ENCODE measurements around the gene CSNK1D. TPM values are rescaled to one million over a fixed set of nuclear protein-coding genes. Genes with fewer than 3 reads are reported as not detected.
A peak's percentile ranks its signal among the peaks of the same experiment; 100 is the strongest.
"Not testable (repeated sequence)": the region's sequence is repeated elsewhere in the genome, so short reads cannot be mapped to it uniquely, and the experiment has no call there.

The CSNK1D gene
- total RNA-seq, 2 experiments from 2014 or later = 277 to 286 TPM

DNA sequence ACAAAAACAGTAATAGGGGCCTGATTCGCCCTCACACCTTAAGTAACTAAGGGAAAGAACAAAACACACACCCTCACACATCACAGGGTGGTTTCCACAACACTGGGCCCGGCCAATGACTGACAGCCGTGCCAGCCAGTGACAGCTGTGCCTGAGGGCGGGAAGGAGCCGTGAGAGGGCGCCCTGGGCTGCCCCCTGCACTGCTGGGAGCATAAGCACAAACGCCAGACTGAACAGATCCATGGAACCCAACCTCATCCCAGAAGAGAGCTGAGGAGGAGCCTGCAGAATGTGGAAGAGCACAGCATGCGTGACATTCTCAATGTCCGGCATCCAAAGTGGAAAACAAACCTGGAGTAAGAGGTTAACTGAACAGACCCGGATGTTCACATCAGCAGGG is 16.0 kb downstream of the CSNK1D start:
- peaks cover 0 to 19% of the 10 kb centered on the region in 2 experiments for H3K9me3 ChIP-seq (ENCODE audit: control insufficient read depth in 1 of 2, insufficient read depth in 1 of 2, low read length in 2 of 2)
- ATAC-seq (ENCODE audit: poor library complexity) (peak; percentile 86), DNase-seq (peak in 9 of 14 experiments; percentile 27 to 78 (median 59))
- intact Hi-C loops (cut with DNase I, micrococcal nuclease) = loop anchor here in 1 of 2 experiments (5.0 kb wide), 2 partner anchors 45 to 65 kb away; no protein-coding TSS in a partner anchor
- peaks cover 82% of the 10 kb centered on the region for H3K36me3 ChIP-seq (ENCODE audit: insufficient read depth, low read length)
- POLR2A ChIA-PET = no interaction called here
- H3K4me3 Mint-ChIP-seq = no peak overlapping the region
- CTCF ChIA-PET = interaction anchor here (0.6 to 1.5 kb wide), 2 partner anchors 14 to 19 kb away, joined by 3 to 4 read pairs; no protein-coding TSS in a partner anchor
- H3K27me3 Mint-ChIP-seq = no peaks in the 10 kb centered on the region
- H3K4me1 Mint-ChIP-seq (ENCODE audit: low read depth) = peaks cover 23% of the 10 kb centered on the region
- TF ChIP-seq, protein P1, sequence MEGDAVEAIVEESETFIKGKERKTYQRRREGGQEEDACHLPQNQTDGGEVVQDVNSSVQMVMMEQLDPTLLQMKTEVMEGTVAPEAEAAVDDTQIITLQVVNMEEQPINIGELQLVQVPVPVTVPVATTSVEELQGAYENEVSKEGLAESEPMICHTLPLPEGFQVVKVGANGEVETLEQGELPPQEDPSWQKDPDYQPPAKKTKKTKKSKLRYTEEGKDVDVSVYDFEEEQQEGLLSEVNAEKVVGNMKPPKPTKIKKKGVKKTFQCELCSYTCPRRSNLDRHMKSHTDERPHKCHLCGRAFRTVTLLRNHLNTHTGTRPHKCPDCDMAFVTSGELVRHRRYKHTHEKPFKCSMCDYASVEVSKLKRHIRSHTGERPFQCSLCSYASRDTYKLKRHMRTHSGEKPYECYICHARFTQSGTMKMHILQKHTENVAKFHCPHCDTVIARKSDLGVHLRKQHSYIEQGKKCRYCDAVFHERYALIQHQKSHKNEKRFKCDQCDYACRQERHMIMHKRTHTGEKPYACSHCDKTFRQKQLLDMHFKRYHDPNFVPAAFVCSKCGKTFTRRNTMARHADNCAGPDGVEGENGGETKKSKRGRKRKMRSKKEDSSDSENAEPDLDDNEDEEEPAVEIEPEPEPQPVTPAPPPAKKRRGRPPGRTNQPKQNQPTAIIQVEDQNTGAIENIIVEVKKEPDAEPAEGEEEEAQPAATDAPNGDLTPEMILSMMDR (IDR thresholded peaks at IDR 0.05) = no peak
- H3K27me3 ChIP-seq (ENCODE audit: control insufficient read depth in 1 of 2, insufficient read depth in 2 of 2, low read length in 2 of 2) = no peaks in the 10 kb centered on the region
- H3K27ac ChIP-seq (ENCODE audit: low read depth in 1 of 2, low read length in 2 of 2) = no peak overlapping the region
- H3K36me3 Mint-ChIP-seq (ENCODE audit: low read depth) = peaks cover 82% of the 10 kb centered on the region
- H3K27ac Mint-ChIP-seq = peak overlapping the region; percentile 80
- H3K4me1 ChIP-seq (ENCODE audit: insufficient read depth, low read length) = peaks cover 7% of the 10 kb centered on the region
- H3K4me3 ChIP-seq (ENCODE audit: low read length) = no peak overlapping the region
- H3K9me3 Mint-ChIP-seq = no peaks in the 10 kb centered on the region

DNA sequence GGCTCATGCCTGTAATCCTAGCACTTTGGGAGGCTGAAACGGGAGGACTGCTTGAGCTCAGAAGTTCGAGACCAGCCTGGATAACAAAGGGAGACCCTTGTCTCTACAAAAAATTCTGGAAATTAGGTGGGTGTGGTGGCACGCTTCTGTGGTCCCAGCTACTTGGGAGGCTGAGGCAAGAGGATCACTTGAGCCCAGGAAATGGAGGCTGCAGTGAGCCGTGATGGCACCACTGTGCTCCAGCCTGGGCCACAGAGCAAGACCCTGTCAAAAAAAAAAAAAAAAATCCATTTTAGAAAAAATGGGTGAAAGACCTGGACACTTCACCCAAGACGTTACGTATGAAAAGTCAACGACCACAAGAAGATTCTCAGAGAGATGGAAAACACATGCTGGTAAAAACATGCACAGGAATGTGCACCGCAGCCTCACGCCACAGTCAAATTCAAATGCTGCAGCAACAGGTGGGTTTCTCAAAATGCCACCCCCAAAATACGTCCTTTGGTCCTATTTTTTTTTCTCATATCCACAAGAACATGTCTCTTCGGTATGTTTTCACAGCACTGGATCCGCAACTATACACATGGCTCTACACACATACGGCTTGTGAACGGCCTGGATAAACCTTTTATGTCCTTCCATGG is 17.1 kb downstream of the CSNK1D start:
- Mint-ChIP-seq H3K27me3 (no peaks in the 10 kb centered on the region), H3K27ac (peak overlapping the region; percentile 80), H3K4me3 (no peak overlapping the region), H3K4me1 (ENCODE audit: low read depth) (peaks cover 23% of the 10 kb centered on the region), H3K9me3 (no peaks in the 10 kb centered on the region), H3K36me3 (ENCODE audit: low read depth) (peaks cover 82% of the 10 kb centered on the region)
- ChIA-PET CTCF (interaction anchor here (1.4 kb wide), 1 partner anchor 66 kb away, joined by 3 read pairs; no protein-coding TSS in a partner anchor), POLR2A (no interaction called here)
- no peak for DNase-seq
- intact Hi-C loops (cut with DNase I, micrococcal nuclease) = loop anchor here in 1 of 2 experiments (5.0 kb wide), 2 partner anchors 46 to 66 kb away; no protein-coding TSS in a partner anchor
- peaks cover 7% of the 10 kb centered on the region for H3K4me1 ChIP-seq (ENCODE audit: insufficient read depth, low read length)
- no peak overlapping the region for H3K4me3 ChIP-seq (ENCODE audit: low read length)
- TF ChIP-seq, protein P1 (IDR thresholded peaks at IDR 0.05) = no peak
- H3K36me3 ChIP-seq (ENCODE audit: insufficient read depth, low read length) = peaks cover 82% of the 10 kb centered on the region
- H3K9me3 ChIP-seq (ENCODE audit: control insufficient read depth in 1 of 2, insufficient read depth in 1 of 2, low read length in 2 of 2) = peaks cover 0 to 19% of the 10 kb centered on the region in 2 experiments
- no peak overlapping the region for H3K27ac ChIP-seq (ENCODE audit: low read depth in 1 of 2, low read length in 2 of 2)
- ATAC-seq (ENCODE audit: poor library complexity) = no peak
- no peaks in the 10 kb centered on the region for H3K27me3 ChIP-seq (ENCODE audit: control insufficient read depth in 1 of 2, insufficient read depth in 2 of 2, low read length in 2 of 2)

DNA sequence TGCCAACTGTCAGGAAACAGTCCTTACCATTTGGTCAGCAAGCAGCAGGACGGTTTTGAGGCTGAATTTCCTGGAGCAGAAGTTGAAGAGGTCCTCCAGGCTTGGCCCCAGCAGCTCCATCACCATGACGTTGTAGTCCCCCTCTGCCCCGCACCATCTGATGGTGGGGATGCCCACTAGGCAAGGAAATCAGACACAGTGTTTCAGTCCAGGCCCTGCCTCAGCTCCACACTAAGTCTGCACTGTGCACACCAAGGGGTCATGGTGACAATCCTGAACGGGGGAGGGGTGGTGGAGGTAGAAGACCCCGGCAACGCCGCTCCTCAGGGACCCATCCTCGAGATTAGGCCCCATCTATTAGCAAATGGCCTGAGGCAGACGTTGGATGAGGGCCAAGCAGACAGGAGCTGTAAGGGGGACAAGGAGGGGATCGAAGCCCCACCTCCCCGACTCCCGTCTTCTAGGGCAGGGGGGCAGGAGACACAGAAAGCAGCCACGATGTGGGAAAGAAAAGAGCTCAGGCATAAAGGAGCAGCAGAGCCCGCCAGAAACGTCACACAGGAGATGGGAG is 18.0 kb downstream of the CSNK1D start:
- intact Hi-C loops (cut with DNase I, micrococcal nuclease) = loop anchor here in 1 of 2 experiments (5.0 kb wide), 2 partner anchors 47 to 67 kb away; no protein-coding TSS in a partner anchor
- ChIA-PET POLR2A (interaction anchor here (0.6 to 1.1 kb wide), 3 partner anchors 15 to 71 kb away, joined by 3 to 4 read pairs (median 4); no protein-coding TSS in a partner anchor), CTCF (interaction anchor here (1.4 kb wide), 1 partner anchor 66 kb away, joined by 3 read pairs; no protein-coding TSS in a partner anchor)
- Histone ChIP-seq H3K4me3 (ENCODE audit: low read length) (no peak overlapping the region), H3K27ac (ENCODE audit: low read depth in 1 of 2, low read length in 2 of 2) (no peak overlapping the region), H3K36me3 (ENCODE audit: insufficient read depth, low read length) (peaks cover 82% of the 10 kb centered on the region), H3K4me1 (ENCODE audit: insufficient read depth, low read length) (peaks cover 12% of the 10 kb centered on the region), H3K27me3 (ENCODE audit: control insufficient read depth in 1 of 2, insufficient read depth in 2 of 2, low read length in 2 of 2) (no peaks in the 10 kb centered on the region), H3K9me3 (ENCODE audit: control insufficient read depth in 1 of 2, insufficient read depth in 1 of 2, low read length in 2 of 2) (peaks cover 0 to 19% of the 10 kb centered on the region in 2 experiments)
- Mint-ChIP-seq H3K9me3 (no peaks in the 10 kb centered on the region), H3K36me3 (ENCODE audit: low read depth) (peaks cover 82% of the 10 kb centered on the region), H3K4me1 (ENCODE audit: low read depth) (peaks cover 23% of the 10 kb centered on the region), H3K27ac (peak overlapping the region; percentile 80), H3K27me3 (no peaks in the 10 kb centered on the region), H3K4me3 (no peak overlapping the region)
- no peak for ATAC-seq (ENCODE audit: poor library complexity)
- DNase-seq = no peak
- TF ChIP-seq, protein P1 (IDR thresholded peaks at IDR 0.05) = no peak

DNA sequence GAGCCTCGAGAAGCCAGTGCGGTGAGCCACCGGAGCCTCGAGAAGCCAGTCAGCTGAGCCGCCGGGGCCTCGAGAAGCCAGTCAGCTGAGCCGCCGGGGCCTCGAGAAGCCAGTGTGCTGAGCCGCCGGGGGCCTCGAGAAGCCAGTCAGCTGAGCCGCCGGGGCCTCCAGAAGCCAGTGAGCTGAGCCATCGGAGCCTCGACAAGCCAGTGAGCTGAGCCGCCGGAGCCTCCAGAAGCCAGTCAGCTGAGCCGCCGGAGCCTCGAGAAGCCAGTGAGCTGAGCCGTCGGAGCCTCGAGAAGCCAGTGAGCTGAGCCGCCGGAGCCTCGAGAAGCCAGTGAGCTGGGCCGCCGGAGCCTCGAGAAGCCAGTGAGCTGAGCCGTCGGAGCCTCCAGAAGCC is 18.8 kb downstream of the CSNK1D start:
- CTCF ChIA-PET = interaction anchor here (1.4 kb wide), 1 partner anchor 67 kb away, joined by 3 read pairs; no protein-coding TSS in a partner anchor
- not testable (repeated sequence) for H3K27ac Mint-ChIP-seq

More for the DNA sequence above, 18.8 kb downstream of the CSNK1D start:
- H3K9me3 ChIP-seq (ENCODE audit: control insufficient read depth in 1 of 2, insufficient read depth in 1 of 2, low read length in 2 of 2) = peaks cover 0 to 19% of the 10 kb centered on the region in 2 experiments
- not testable (repeated sequence) for H3K4me3 ChIP-seq (ENCODE audit: low read length); H3K27ac ChIP-seq (ENCODE audit: low read depth in 1 of 2, low read length in 2 of 2); DNase-seq; H3K4me3 Mint-ChIP-seq; H3K9me3 Mint-ChIP-seq; H3K27me3 Mint-ChIP-seq; H3K27me3 ChIP-seq (ENCODE audit: control insufficient read depth in 1 of 2, insufficient read depth in 2 of 2, low read length in 2 of 2); ATAC-seq (ENCODE audit: poor library complexity)
- peaks cover 13% of the 10 kb centered on the region for H3K4me1 ChIP-seq (ENCODE audit: insufficient read depth, low read length)
- intact Hi-C loops (cut with DNase I, micrococcal nuclease) = loop anchor here in 1 of 2 experiments (5.0 kb wide), 2 partner anchors 48 to 68 kb away; no protein-coding TSS in a partner anchor
- POLR2A ChIA-PET = interaction anchor here (0.6 to 1.1 kb wide), 3 partner anchors 14 to 72 kb away, joined by 3 to 4 read pairs (median 4); no protein-coding TSS in a partner anchor
- H3K36me3 Mint-ChIP-seq (ENCODE audit: low read depth) = peaks cover 77% of the 10 kb centered on the region
- H3K36me3 ChIP-seq (ENCODE audit: insufficient read depth, low read length) = peaks cover 82% of the 10 kb centered on the region
- peaks cover 23% of the 10 kb centered on the region for H3K4me1 Mint-ChIP-seq (ENCODE audit: low read depth)
